ENCODE data around the gene TAS1R1. TPM values are rescaled to one million over a fixed set of nuclear protein-coding genes. Genes with fewer than 3 reads are reported as not detected.

Gene TAS1R1
- total RNA-seq, 2 experiments from 2014 or later: not detected

GRCh38 chr1:6624710-6625583 lies 69.8 kb downstream of the TAS1R1 start, which contains the start of gene THAP3:
TSS of gene THAP3 (plus strand) at chr1:6624868. CDS start at chr1:6625219, 351 bp downstream.
- Mint-ChIP-seq H3K4me3 (peak within 1 kb of the TSS; percentile 87), H3K4me1 (ENCODE audit: low read depth) (peaks cover 29% of the 10 kb centered on the region), H3K9me3 (no peaks in the 10 kb centered on the region), H3K36me3 (ENCODE audit: low read depth) (peaks cover 22% of the 10 kb centered on the region), H3K27me3 (ENCODE audit: low read depth) (no peaks in the 10 kb centered on the region), H3K27ac (peak within 1 kb of the TSS; percentile 66)
- DNase-seq: peak; percentile 91
- CTCF ChIA-PET: interaction anchor here (0.9 to 1.3 kb wide), 3 partner anchors 21 to 44 kb away, joined by 3 to 8 read pairs (median 3); no protein-coding TSS in a partner anchor
- intact Hi-C loops (cut with micrococcal nuclease): loop anchor here (1.0 to 5.0 kb wide), 4 partner anchors 12 to 78 kb away; partner anchors contain the start of genes PHF13 and ZBTB48

GRCh38 chr1:6625584-6626149 lies 70.6 kb downstream of the TAS1R1 start:
- CTCF ChIA-PET: interaction anchor here (1.3 to 2.3 kb wide), 2 partner anchors 21 to 72 kb away, joined by 3 to 12 read pairs; partner anchors contain the start of genes NOL9 and TAS1R1
- peak; percentile 44 for DNase-seq
- Mint-ChIP-seq H3K27me3 (ENCODE audit: low read depth) (no peaks in the 10 kb centered on the region), H3K36me3 (ENCODE audit: low read depth) (peaks cover 18% of the 10 kb centered on the region), H3K4me3 (peak overlapping the region; percentile 87), H3K9me3 (no peaks in the 10 kb centered on the region), H3K27ac (peak overlapping the region; percentile 56), H3K4me1 (ENCODE audit: low read depth) (peaks cover 29% of the 10 kb centered on the region)
- intact Hi-C loops (cut with micrococcal nuclease): loop anchor here (1.0 to 5.0 kb wide), 4 partner anchors 12 to 78 kb away; partner anchors contain the start of genes PHF13 and ZBTB48

DNA sequence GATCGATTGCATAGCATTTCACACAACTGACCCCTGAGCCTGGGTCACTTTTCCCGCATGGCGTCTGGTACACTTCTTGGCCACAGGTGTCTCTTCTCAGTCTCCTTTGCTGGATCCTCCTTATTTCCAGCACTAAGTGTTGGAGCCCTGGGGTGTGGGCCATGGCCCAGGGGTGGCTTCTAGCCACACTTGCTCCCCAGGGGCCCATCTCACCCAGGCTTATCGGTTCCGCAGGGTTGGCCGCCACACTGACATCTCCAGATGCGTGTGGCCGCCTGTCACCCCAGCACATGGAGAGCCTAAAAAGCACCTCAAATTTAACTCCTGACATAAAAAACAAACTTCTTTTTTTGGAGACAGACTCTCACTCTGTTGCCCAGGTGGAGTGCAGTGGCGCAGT lies 71.9 kb downstream of the TAS1R1 start:
- Mint-ChIP-seq H3K36me3 (ENCODE audit: low read depth) (peaks cover 14% of the 10 kb centered on the region), H3K27ac (no peak overlapping the region), H3K4me3 (peak overlapping the region; percentile 87), H3K27me3 (ENCODE audit: low read depth) (no peaks in the 10 kb centered on the region), H3K9me3 (no peaks in the 10 kb centered on the region), H3K4me1 (ENCODE audit: low read depth) (peaks cover 29% of the 10 kb centered on the region)
- intact Hi-C loops (cut with micrococcal nuclease): loop anchor here (5.0 kb wide), 1 partner anchor 80 kb away; no protein-coding TSS in a partner anchor
- no peak for DNase-seq
- CTCF ChIA-PET: interaction anchor here (2.3 kb wide), 1 partner anchor 73 kb away, joined by 12 read pairs; the partner anchor contains the start of genes NOL9 and TAS1R1

- no peak for DNase-seq
- peaks cover 29% of the 10 kb centered on the region for H3K4me1 Mint-ChIP-seq (ENCODE audit: low read depth)
- H3K4me3 Mint-ChIP-seq: no peak overlapping the region
- peak overlapping the region; percentile 19 for H3K27ac Mint-ChIP-seq
- intact Hi-C loops (cut with micrococcal nuclease): loop anchor here (5.0 kb wide), 1 partner anchor 81 kb away; no protein-coding TSS in a partner anchor
- CTCF ChIA-PET: interaction anchor here (2.3 kb wide), 1 partner anchor 74 kb away, joined by 12 read pairs; the partner anchor contains the start of genes NOL9 and TAS1R1
- H3K9me3 Mint-ChIP-seq: no peaks in the 10 kb centered on the region
- H3K36me3 Mint-ChIP-seq (ENCODE audit: low read depth): peaks cover 14% of the 10 kb centered on the region
- H3K27me3 Mint-ChIP-seq (ENCODE audit: low read depth): no peaks in the 10 kb centered on the region
Observed at GRCh38 chr1:6627841-6628545, 72.9 kb downstream of the TAS1R1 start.

DNA sequence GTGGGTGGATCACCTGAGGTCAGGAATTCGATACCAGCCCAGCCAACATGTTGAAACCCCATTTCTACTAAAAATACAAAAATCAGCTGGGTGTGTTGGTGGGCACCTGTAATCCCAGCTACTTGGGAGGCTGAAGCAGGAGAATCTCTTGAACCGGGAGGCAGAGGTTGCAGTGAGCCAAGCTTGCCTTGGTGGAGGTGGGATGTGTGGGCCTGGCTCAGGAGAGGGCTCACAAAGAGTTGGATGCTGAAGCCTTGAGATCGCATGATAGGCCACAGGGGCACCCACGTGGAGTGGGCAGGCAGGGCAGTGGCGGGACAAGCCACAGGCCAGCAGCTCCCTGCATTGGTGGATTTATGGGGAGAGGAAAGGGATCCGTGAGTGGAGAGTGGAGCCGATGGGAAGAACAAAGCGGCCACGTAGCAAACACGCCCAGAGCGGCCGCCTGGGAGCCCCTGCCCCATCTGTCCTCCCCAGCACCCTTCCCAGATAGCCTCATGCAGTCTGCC lies 73.9 kb downstream of the TAS1R1 start:
- peaks cover 14% of the 10 kb centered on the region for H3K36me3 Mint-ChIP-seq (ENCODE audit: low read depth)
- CTCF ChIA-PET: no interaction called here

More for the DNA sequence above, 73.9 kb downstream of the TAS1R1 start:
- Mint-ChIP-seq H3K4me1 (ENCODE audit: low read depth) (peaks cover 29% of the 10 kb centered on the region), H3K9me3 (no peaks in the 10 kb centered on the region), H3K27ac (no peak overlapping the region), H3K27me3 (ENCODE audit: low read depth) (no peaks in the 10 kb centered on the region), H3K4me3 (no peak overlapping the region)
- DNase-seq: no peak
- intact Hi-C loops (cut with micrococcal nuclease): loop anchor here (5.0 kb wide), 1 partner anchor 82 kb away; no protein-coding TSS in a partner anchor

Other genes starting within 250 kb of the TAS1R1 start
- gene ACOT7, start 161.5 kb upstream of the TAS1R1 start, total RNA-seq: 10 to 100 TPM; 74.2 to 77.6 TPM
- gene HES2, start 135.4 kb upstream of the TAS1R1 start, total RNA-seq: under 1 TPM; 0.14 to 0.74 TPM
- under 1 TPM; 0.50 to 0.79 TPM for gene ESPN, start 130.5 kb upstream of the TAS1R1 start, total RNA-seq
- gene TNFRSF25, start 89.1 kb upstream of the TAS1R1 start, total RNA-seq: 10 to 100 TPM; 82.4 to 87.0 TPM
- 1 to 10 TPM; 1.7 to 1.8 TPM for gene PLEKHG5, start 63.6 kb upstream of the TAS1R1 start, total RNA-seq
- 10 to 100 TPM; 24.6 to 29.6 TPM for gene NOL9, start 794 bp upstream of the TAS1R1 start, total RNA-seq
- 10 to 100 TPM; 15.0 to 18.3 TPM for gene ZBTB48, start 24.7 kb downstream of the TAS1R1 start, total RNA-seq
- 10 to 100 TPM; 21.0 to 23.3 TPM for gene KLHL21, start 47.6 kb downstream of the TAS1R1 start, total RNA-seq
- 10 to 100 TPM; 10.8 to 11.3 TPM for gene PHF13, start 58.4 kb downstream of the TAS1R1 start, total RNA-seq
- gene THAP3, start 69.6 kb downstream of the TAS1R1 start, total RNA-seq: 10 to 100 TPM; 27.3 to 30.9 TPM
- 10 to 100 TPM; 31.6 to 32.5 TPM for gene DNAJC11, start 146.5 kb downstream of the TAS1R1 start, total RNA-seq
- gene CAMTA1, start 230.1 kb downstream of the TAS1R1 start, total RNA-seq: 10 to 100 TPM; 61.5 to 70.9 TPM

Data from activated naive CD4-positive, alpha-beta T cell treated with anti-CD3 and anti-CD28 coated beads for 36 hours (primary cell).